ENCODE results near the gene JSRP1. TPM values are rescaled to one million over a fixed set of nuclear protein-coding genes. Genes with fewer than 3 reads are reported as not detected.

The JSRP1 gene
- total and polyA plus RNA-seq, 2 experiments from 2014 or later: 1.9 to 4.2 TPM

- Histone ChIP-seq H3K4me3 (no peak overlapping the region), H3K4me1 (ENCODE audit: low read depth) (no peaks in the 10 kb centered on the region), H3K27ac (no peak overlapping the region), H3K27me3 (peaks cover 8% of the 10 kb centered on the region), H3K36me3 (no peaks in the 10 kb centered on the region), H3K9me3 (ENCODE audit: low read depth) (no peaks in the 10 kb centered on the region)
- no peak for DNase-seq (ENCODE audit: low read depth in 1 of 2, low spot score in 1 of 2)
- TF ChIP-seq CTCF (IDR thresholded peaks at IDR 0.05; ENCODE audit: low read depth, low read length): no peak
These were observed 44.3 kb upstream of the JSRP1 start for GRCh38 chr19:2300533-2300932.

GRCh38 chr19:2296141-2296540 is 39.9 kb upstream of the JSRP1 start:
- Histone ChIP-seq H3K27ac (no peak overlapping the region), H3K4me1 (ENCODE audit: low read depth) (no peaks in the 10 kb centered on the region), H3K27me3 (peaks cover 42% of the 10 kb centered on the region), H3K36me3 (no peaks in the 10 kb centered on the region), H3K4me3 (no peak overlapping the region), H3K9me3 (ENCODE audit: low read depth) (no peaks in the 10 kb centered on the region)
- no peak for DNase-seq (ENCODE audit: low read depth in 1 of 2, low spot score in 1 of 2)
- TF ChIP-seq CTCF (IDR thresholded peaks at IDR 0.05; ENCODE audit: low read depth, low read length): no peak

GRCh38 chr19:2294687-2295335 is 38.6 kb upstream of the JSRP1 start:
- Histone ChIP-seq H3K4me1 (ENCODE audit: low read depth) (peaks cover 4% of the 10 kb centered on the region), H3K4me3 (no peak overlapping the region), H3K9me3 (ENCODE audit: low read depth) (no peaks in the 10 kb centered on the region), H3K27ac (no peak overlapping the region), H3K36me3 (no peaks in the 10 kb centered on the region), H3K27me3 (peaks cover 55% of the 10 kb centered on the region)
- DNase-seq (ENCODE audit: low read depth in 1 of 2, low spot score in 1 of 2): peak in 1 of 2 donors; percentile 81
- TF ChIP-seq CTCF (IDR thresholded peaks at IDR 0.05; ENCODE audit: low read depth, low read length): no peak

- Histone ChIP-seq H3K27ac (no peak overlapping the region), H3K36me3 (no peaks in the 10 kb centered on the region), H3K27me3 (peaks cover 90% of the 10 kb centered on the region), H3K4me3 (peak overlapping the region; percentile 14), H3K4me1 (ENCODE audit: low read depth) (peaks cover 4% of the 10 kb centered on the region), H3K9me3 (ENCODE audit: low read depth) (no peaks in the 10 kb centered on the region)
- peak in 1 of 2 donors; percentile 77 for DNase-seq (ENCODE audit: low read depth in 1 of 2, low spot score in 1 of 2)
- TF ChIP-seq CTCF (IDR thresholded peaks at IDR 0.05; ENCODE audit: low read depth, low read length): no peak
These were observed 35.1 kb upstream of the JSRP1 start for GRCh38 chr19:2291185-2291751.

GRCh38 chr19:2290441-2291184 is 34.4 kb upstream of the JSRP1 start:
- Histone ChIP-seq H3K4me3 (peak overlapping the region; percentile 14), H3K4me1 (ENCODE audit: low read depth) (peaks cover 4% of the 10 kb centered on the region), H3K27me3 (peaks cover 93% of the 10 kb centered on the region), H3K9me3 (ENCODE audit: low read depth) (no peaks in the 10 kb centered on the region), H3K27ac (no peak overlapping the region), H3K36me3 (no peaks in the 10 kb centered on the region)
- no peak for TF ChIP-seq CTCF (IDR thresholded peaks at IDR 0.05; ENCODE audit: low read depth, low read length)
- DNase-seq (ENCODE audit: low read depth in 1 of 2, low spot score in 1 of 2): no peak

Data from cardiac muscle cell (in vitro differentiated cells and primary cell).